ENCODE results near the gene CCDC117.

Gene CCDC117

DNA sequence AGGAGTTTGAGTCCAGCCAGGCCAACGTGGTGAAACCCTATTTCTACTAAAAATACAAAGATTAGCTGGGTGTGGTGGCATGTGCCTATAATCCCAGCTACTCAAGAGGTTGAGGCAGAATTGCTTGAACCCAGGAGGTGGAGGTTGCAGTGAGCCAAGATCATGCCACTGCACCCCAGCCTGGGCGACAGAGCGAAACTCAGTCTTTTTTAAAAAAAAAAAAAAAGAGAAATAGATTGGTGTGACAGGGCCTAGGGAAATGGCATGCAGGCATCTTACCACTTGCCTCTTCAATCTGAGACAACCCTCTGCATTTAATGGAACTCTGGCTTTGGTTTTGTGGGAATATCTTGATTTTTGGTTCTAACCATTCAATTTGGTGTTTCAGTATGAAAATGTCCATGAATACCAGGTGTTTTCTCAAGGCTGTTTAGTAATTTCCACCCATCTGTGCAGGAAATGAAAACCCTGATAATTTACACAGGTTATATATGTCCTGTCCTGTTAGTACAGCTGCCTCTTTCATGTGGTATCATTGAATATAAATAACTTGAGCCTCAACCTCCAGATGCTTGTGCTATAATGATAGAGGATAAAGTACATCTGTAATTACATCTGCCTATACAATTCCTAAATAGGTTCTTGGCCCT is 19.5 kb downstream of the CCDC117 start:
- DNase-seq (ENCODE audit: low read depth), result peak; percentile 85
- TF ChIP-seq, protein P1, sequence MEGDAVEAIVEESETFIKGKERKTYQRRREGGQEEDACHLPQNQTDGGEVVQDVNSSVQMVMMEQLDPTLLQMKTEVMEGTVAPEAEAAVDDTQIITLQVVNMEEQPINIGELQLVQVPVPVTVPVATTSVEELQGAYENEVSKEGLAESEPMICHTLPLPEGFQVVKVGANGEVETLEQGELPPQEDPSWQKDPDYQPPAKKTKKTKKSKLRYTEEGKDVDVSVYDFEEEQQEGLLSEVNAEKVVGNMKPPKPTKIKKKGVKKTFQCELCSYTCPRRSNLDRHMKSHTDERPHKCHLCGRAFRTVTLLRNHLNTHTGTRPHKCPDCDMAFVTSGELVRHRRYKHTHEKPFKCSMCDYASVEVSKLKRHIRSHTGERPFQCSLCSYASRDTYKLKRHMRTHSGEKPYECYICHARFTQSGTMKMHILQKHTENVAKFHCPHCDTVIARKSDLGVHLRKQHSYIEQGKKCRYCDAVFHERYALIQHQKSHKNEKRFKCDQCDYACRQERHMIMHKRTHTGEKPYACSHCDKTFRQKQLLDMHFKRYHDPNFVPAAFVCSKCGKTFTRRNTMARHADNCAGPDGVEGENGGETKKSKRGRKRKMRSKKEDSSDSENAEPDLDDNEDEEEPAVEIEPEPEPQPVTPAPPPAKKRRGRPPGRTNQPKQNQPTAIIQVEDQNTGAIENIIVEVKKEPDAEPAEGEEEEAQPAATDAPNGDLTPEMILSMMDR (IDR thresholded peaks at IDR 0.05; ENCODE audit: insufficient read depth, low read depth, low read length, missing control alignments), result no peak
- no peak overlapping the region for H3K4me3 ChIP-seq (ENCODE audit: low read depth, low read length)

DNA sequence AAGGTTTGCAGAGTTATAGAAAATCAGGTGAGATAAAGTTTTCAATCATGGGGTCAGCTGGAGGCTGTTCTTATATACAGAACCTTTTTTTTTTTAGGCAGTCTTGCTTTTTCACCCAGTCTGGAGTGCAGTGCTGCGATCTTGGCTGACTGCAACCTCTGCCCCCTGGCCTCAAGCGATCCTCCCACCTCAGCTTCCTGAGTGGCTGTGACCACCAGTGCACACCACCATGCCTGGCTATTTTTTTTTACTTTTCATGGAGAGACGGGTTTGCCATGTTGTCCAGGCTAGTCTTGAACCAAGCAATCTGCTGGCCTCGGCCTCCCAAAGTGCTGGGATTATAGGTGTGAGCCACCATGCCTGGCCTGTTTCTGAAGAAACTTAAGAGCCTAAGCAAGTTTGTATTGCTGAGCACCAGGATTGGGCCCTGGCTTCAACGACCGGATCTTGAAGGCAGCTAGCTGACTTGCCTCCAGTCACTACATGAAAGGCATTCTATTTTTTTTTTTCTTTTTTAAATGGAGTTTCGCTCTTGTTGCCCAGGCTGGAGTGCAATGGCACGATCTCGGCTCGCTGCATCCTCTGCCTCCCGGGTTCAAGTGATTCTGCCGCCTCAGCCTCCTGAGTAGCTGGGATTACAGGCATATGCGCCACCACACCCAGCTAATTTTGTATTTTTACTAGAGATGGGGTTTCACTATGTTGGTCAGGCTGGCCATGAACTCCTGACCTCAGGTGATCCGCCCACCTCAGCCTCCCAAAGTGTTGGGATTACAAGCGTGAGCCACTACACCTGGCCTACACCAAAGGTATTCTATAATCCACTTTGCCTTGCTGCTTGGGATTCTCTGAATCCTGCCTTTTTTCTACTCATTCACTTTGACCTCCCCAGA is 20.2 kb downstream of the CCDC117 start:
- TF ChIP-seq, protein P1 (IDR thresholded peaks at IDR 0.05; ENCODE audit: insufficient read depth, low read depth, low read length, missing control alignments), result no peak
- peak overlapping the region; percentile 20; the same call in 1 of the 2 replicates for H3K4me3 ChIP-seq (ENCODE audit: low read depth, low read length)
- peak; percentile 80 for DNase-seq (ENCODE audit: low read depth)

- TF ChIP-seq, protein P1 (IDR thresholded peaks at IDR 0.05; ENCODE audit: insufficient read depth, low read depth, low read length, missing control alignments), result no peak
- H3K4me3 ChIP-seq (ENCODE audit: low read depth, low read length), result no peak overlapping the region
- no peak for DNase-seq (ENCODE audit: low read depth)
Observed at GRCh38 chr22:28793976-28794584, 21.6 kb downstream of the CCDC117 start.

DNA sequence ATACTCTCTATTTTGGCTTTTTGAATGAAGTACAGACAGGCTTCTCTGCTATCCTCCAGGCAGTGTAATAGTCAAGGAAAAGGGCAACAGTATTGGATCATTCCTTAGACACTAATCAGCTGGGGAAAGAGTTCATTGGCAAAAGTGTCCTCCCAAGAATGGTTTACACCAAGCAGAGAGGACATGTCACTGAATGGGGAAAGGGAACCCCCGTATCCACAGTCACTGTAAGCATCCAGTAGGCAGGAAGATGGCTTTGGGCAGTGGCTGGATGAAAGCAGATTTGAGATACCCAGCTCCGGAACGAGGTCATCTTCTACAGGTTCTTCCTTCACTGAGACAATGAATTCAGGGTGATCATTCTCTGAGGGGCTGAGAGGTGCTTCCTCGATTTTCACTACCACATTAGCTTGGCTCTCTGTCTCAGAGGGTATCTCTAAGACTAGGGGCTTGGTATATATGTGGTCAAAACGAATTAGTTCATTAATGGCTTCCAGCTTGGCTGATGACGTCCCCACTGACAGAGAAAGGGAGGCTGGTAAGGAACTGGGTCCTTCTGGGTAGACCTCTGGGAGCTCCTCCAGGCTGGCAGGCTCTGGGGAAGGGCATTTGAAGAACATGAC is 22.7 kb downstream of the CCDC117 start:
- TF ChIP-seq, protein P1 (IDR thresholded peaks at IDR 0.05; ENCODE audit: insufficient read depth, low read depth, low read length, missing control alignments), result no peak
- no peak overlapping the region for H3K4me3 ChIP-seq (ENCODE audit: low read depth, low read length)
- DNase-seq (ENCODE audit: low read depth), result no peak

DNA sequence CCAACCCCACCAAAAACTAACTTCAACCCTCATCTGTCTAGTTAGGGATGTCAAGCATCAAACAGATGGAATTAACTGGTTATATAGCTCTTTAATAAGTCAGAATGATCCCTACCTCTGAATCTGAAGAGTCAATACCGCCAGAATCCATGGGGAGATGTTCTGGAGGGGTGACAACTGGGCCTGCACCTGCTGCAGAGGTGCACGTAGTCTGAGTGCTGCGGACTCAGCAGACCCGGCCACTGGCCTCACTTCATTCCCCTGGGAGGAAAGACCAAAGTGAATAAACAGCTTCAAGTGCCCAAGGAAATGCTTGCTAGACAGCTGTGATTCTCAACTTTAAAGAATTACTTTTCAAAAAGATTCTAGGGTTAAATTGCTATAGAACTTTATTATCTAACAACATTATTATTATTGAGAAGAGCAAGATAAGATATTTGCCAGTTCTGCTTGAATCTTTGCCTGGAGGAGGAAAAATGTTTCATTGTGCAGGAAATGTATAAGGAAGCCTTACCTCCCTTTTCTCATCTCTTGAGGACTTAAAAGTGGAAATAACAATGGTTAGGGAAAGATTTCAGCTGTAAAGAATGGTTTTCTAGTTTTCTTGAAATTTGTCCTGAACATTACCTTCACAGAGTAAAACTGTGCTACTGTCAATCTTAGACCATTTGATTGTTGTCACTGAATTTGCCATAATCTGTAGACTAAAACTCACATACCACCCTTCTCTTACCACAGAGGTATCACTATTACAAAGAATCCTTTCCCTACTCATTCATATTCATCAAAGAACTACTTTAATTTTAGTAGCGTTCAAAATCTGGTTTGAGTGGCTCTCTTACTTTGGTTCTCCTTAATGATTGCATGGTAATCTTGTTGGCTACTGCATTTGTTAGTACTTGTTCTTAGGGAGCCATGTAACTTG is 23.7 kb downstream of the CCDC117 start:
- TF ChIP-seq, protein P1 (IDR thresholded peaks at IDR 0.05; ENCODE audit: insufficient read depth, low read depth, low read length, missing control alignments), result no peak
- no peak for DNase-seq (ENCODE audit: low read depth)
- H3K4me3 ChIP-seq (ENCODE audit: low read depth, low read length), result peak overlapping the region; percentile 95
